ENCODE results near the gene EEF1A1. TPM values are rescaled to one million over a fixed set of nuclear protein-coding genes. Genes with fewer than 3 reads are reported as not detected.

Gene EEF1A1
- total and polyA plus RNA-seq, 7 experiments from 2014 or later, result 8,219 to 15,585 (median 15,428) TPM

GRCh38 chr6:73484438-73484837 lies 36.4 kb downstream of the EEF1A1 start:
- no peak overlapping the region for H3K4me3 Mint-ChIP-seq
- ATAC-seq (no peak), DNase-seq (no peak)
- no peak overlapping the region for H3K4me3 ChIP-seq (ENCODE audit: low read length)
- POLR2A ChIA-PET, result interaction anchor here (1.7 kb wide), 1 partner anchor 11 kb away, joined by 8 read pairs; no protein-coding TSS in a partner anchor
- H3K27ac Mint-ChIP-seq, result peak overlapping the region in 3 of 9 donors; percentile 15 to 38 (median 33)
- H3K27me3 ChIP-seq (ENCODE audit: control insufficient read depth in 2 of 2, insufficient read depth in 2 of 2, low read length in 2 of 2), result no peaks in the 10 kb centered on the region
- H3K36me3 Mint-ChIP-seq, result peaks cover 5 to 67% (median 35%) of the 10 kb centered on the region in 5 donors
- peaks cover 0 to 8% (median 0%) of the 10 kb centered on the region in 7 donors for H3K4me1 Mint-ChIP-seq
- intact Hi-C loops (cut with micrococcal nuclease), result no loop called here
- H3K27me3 Mint-ChIP-seq, result no peaks in the 10 kb centered on the region
- H3K9me3 Mint-ChIP-seq, result no peaks in the 10 kb centered on the region
- no peaks in the 10 kb centered on the region for H3K9me3 ChIP-seq (ENCODE audit: control insufficient read depth in 2 of 3, low read length in 3 of 3)
- CTCF ChIA-PET, result no interaction called here
- H3K27ac ChIP-seq (ENCODE audit: low read depth, low read length), result no peak overlapping the region
- H3K36me3 ChIP-seq (ENCODE audit: control insufficient read depth in 2 of 3, insufficient read depth in 3 of 3, low read length in 3 of 3), result peaks cover 34 to 88% (median 50%) of the 10 kb centered on the region in 3 experiments
- H3K4me1 ChIP-seq (ENCODE audit: control insufficient read depth in 2 of 2, insufficient read depth in 2 of 2, low read length in 2 of 2), result no peaks in the 10 kb centered on the region

GRCh38 chr6:73481969-73482368 lies 38.9 kb downstream of the EEF1A1 start:
- no peak overlapping the region for H3K27ac ChIP-seq (ENCODE audit: low read depth, low read length)
- POLR2A ChIA-PET, result no interaction called here
- H3K36me3 ChIP-seq (ENCODE audit: control insufficient read depth in 2 of 3, insufficient read depth in 3 of 3, low read length in 3 of 3), result peaks cover 29 to 75% (median 44%) of the 10 kb centered on the region in 3 experiments
- Mint-ChIP-seq H3K27ac (peak overlapping the region in 1 of 9 donors; percentile 0), H3K4me3 (no peak overlapping the region), H3K27me3 (no peaks in the 10 kb centered on the region), H3K36me3 (peaks cover 5 to 52% (median 24%) of the 10 kb centered on the region in 5 donors), H3K4me1 (peaks cover 0 to 5% (median 0%) of the 10 kb centered on the region in 7 donors), H3K9me3 (no peaks in the 10 kb centered on the region)
- H3K4me3 ChIP-seq (ENCODE audit: low read length), result no peak overlapping the region
- H3K27me3 ChIP-seq (ENCODE audit: control insufficient read depth in 2 of 2, insufficient read depth in 2 of 2, low read length in 2 of 2), result no peaks in the 10 kb centered on the region
- ATAC-seq (peak; percentile 27), DNase-seq (no peak)
- CTCF ChIA-PET, result no interaction called here
- H3K9me3 ChIP-seq (ENCODE audit: control insufficient read depth in 2 of 3, low read length in 3 of 3), result no peaks in the 10 kb centered on the region
- intact Hi-C loops (cut with micrococcal nuclease), result no loop called here
- no peaks in the 10 kb centered on the region for H3K4me1 ChIP-seq (ENCODE audit: control insufficient read depth in 2 of 2, insufficient read depth in 2 of 2, low read length in 2 of 2)

GRCh38 chr6:73477407-73477806 lies 43.4 kb downstream of the EEF1A1 start:
- CTCF ChIA-PET, result interaction anchor here (0.7 kb wide), 1 partner anchor 21 kb away, joined by 4 read pairs; no protein-coding TSS in a partner anchor
- DNase-seq (no peak), ATAC-seq (no peak)
- Histone ChIP-seq H3K4me3 (ENCODE audit: low read length) (no peak overlapping the region), H3K4me1 (ENCODE audit: control insufficient read depth in 2 of 2, insufficient read depth in 2 of 2, low read length in 2 of 2) (no peaks in the 10 kb centered on the region), H3K27ac (ENCODE audit: low read depth, low read length) (no peak overlapping the region), H3K27me3 (ENCODE audit: control insufficient read depth in 2 of 2, insufficient read depth in 2 of 2, low read length in 2 of 2) (no peaks in the 10 kb centered on the region), H3K9me3 (ENCODE audit: control insufficient read depth in 2 of 3, low read length in 3 of 3) (no peaks in the 10 kb centered on the region), H3K36me3 (ENCODE audit: control insufficient read depth in 2 of 3, insufficient read depth in 3 of 3, low read length in 3 of 3) (peaks cover 22 to 73% (median 35%) of the 10 kb centered on the region in 3 experiments)
- Mint-ChIP-seq H3K4me1 (peaks cover 0 to 10% (median 0%) of the 10 kb centered on the region in 7 donors), H3K27me3 (no peaks in the 10 kb centered on the region), H3K4me3 (no peak overlapping the region), H3K9me3 (no peaks in the 10 kb centered on the region), H3K27ac (no peak overlapping the region), H3K36me3 (peaks cover 5 to 32% (median 21%) of the 10 kb centered on the region in 5 donors)
- POLR2A ChIA-PET, result interaction anchor here (0.6 kb wide), 1 partner anchor 172 kb away, joined by 3 read pairs; no protein-coding TSS in a partner anchor
- intact Hi-C loops (cut with micrococcal nuclease), result no loop called here

GRCh38 chr6:73476723-73477122 lies 44.1 kb downstream of the EEF1A1 start:
- ATAC-seq (no peak), DNase-seq (no peak)
- Mint-ChIP-seq H3K36me3 (peaks cover 9 to 29% (median 21%) of the 10 kb centered on the region in 5 donors), H3K4me1 (peaks cover 0 to 16% (median 4%) of the 10 kb centered on the region in 7 donors), H3K9me3 (no peaks in the 10 kb centered on the region), H3K4me3 (no peak overlapping the region), H3K27me3 (no peaks in the 10 kb centered on the region), H3K27ac (no peak overlapping the region)
- CTCF ChIA-PET, result no interaction called here
- H3K27me3 ChIP-seq (ENCODE audit: control insufficient read depth in 2 of 2, insufficient read depth in 2 of 2, low read length in 2 of 2), result no peaks in the 10 kb centered on the region
- POLR2A ChIA-PET, result no interaction called here
- no peak overlapping the region for H3K4me3 ChIP-seq (ENCODE audit: low read length)
- H3K36me3 ChIP-seq (ENCODE audit: control insufficient read depth in 2 of 3, insufficient read depth in 3 of 3, low read length in 3 of 3), result peaks cover 15 to 70% (median 28%) of the 10 kb centered on the region in 3 experiments
- H3K4me1 ChIP-seq (ENCODE audit: control insufficient read depth in 2 of 2, insufficient read depth in 2 of 2, low read length in 2 of 2), result peaks cover 0 to 4% of the 10 kb centered on the region in 2 donors
- intact Hi-C loops (cut with micrococcal nuclease), result no loop called here
- H3K27ac ChIP-seq (ENCODE audit: low read depth, low read length), result no peak overlapping the region
- H3K9me3 ChIP-seq (ENCODE audit: control insufficient read depth in 2 of 3, low read length in 3 of 3), result no peaks in the 10 kb centered on the region

- intact Hi-C loops (cut with micrococcal nuclease), result loop anchor here in 1 of 2 donors (1.0 kb wide), 1 partner anchor 8 kb away; no protein-coding TSS in a partner anchor
Measured at GRCh38 chr6:73471686-73472290, 49.0 kb downstream of the EEF1A1 start.

More at GRCh38 chr6:73471686-73472290, 49.0 kb downstream of the EEF1A1 start:
- Histone ChIP-seq H3K27ac (ENCODE audit: low read depth, low read length) (no peak overlapping the region), H3K27me3 (ENCODE audit: control insufficient read depth in 2 of 2, insufficient read depth in 2 of 2, low read length in 2 of 2) (no peaks in the 10 kb centered on the region), H3K36me3 (ENCODE audit: control insufficient read depth in 2 of 3, insufficient read depth in 3 of 3, low read length in 3 of 3) (peaks cover 0 to 71% (median 10%) of the 10 kb centered on the region in 3 experiments), H3K4me3 (ENCODE audit: low read length) (no peak overlapping the region), H3K4me1 (ENCODE audit: control insufficient read depth in 2 of 2, insufficient read depth in 2 of 2, low read length in 2 of 2) (peaks cover 0 to 10% of the 10 kb centered on the region in 2 donors), H3K9me3 (ENCODE audit: control insufficient read depth in 2 of 3, low read length in 3 of 3) (no peaks in the 10 kb centered on the region)
- H3K9me3 Mint-ChIP-seq, result no peaks in the 10 kb centered on the region
- peaks cover 5 to 28% (median 16%) of the 10 kb centered on the region in 5 donors for H3K36me3 Mint-ChIP-seq
- no peak for DNase-seq
- no peaks in the 10 kb centered on the region for H3K27me3 Mint-ChIP-seq
- peaks cover 0 to 22% (median 8%) of the 10 kb centered on the region in 7 donors for H3K4me1 Mint-ChIP-seq
- peak overlapping the region in 5 of 9 donors; percentile 6 to 84 (median 52) for H3K27ac Mint-ChIP-seq
- no peak for ATAC-seq
- POLR2A ChIA-PET, result interaction anchor here (1.0 kb wide), 1 partner anchor 10 kb away, joined by 4 read pairs; the partner anchor contains the start of gene MTO1
- CTCF ChIA-PET, result interaction anchor here (0.8 kb wide), 1 partner anchor 139 kb away, joined by 3 read pairs; no protein-coding TSS in a partner anchor
- H3K4me3 Mint-ChIP-seq, result peak overlapping the region in 2 of 10 donors; percentile 13 to 68
